Endothelial cell of umbilical vein (primary cell): ENCODE results near the gene GCNT1. TPM values are rescaled to one million over a fixed set of nuclear protein-coding genes. Genes with fewer than 3 reads are reported as not detected.

Experiments
- BruUV-seq: library from RNA; stranded (reverse); fragments of 400-500 nt; replicated peaks from 2 replicates; lab custom pipeline; 2021; lab: Mats Ljungman, UMichigan
- CTCF ChIA-PET: fragments of 300-600, 350-600 bp; sonication (Branson Sonifier 250); formaldehyde crosslinking; loops from one replicate; lab custom pipeline; 2021; ENCODE audit warnings: antibody characterized with exemption, inconsistent platforms; lab: Charles Lee
- POLR2A ChIA-PET: fragments of 300-600, 350-600 bp; sonication (Branson Sonifier 250); formaldehyde crosslinking; loops from one replicate; lab custom pipeline; 2021; ENCODE audit warnings: antibody characterized with exemption, inconsistent platforms; lab: Charles Lee
- DNase-seq: peaks from one replicate; pipeline ENCODE4 v3.0.0-alpha.2; 2011; ENCODE audit warnings: low read depth, low spot score
- FAIRE-seq: peaks from 2 replicates; lab custom pipeline; 2011; peaks lifted over from hg19 to GRCh38; lab: Jason Lieb, UNC
- H2AFZ ChIP-seq: 2 replicates; pipeline ENCODE4 v1.6.0; 2012; ENCODE audit warnings: low read depth, low read length, control low read depth, inconsistent platforms
- H3K27ac ChIP-seq: 2 replicates; pipeline ENCODE4 v1.5.1; 2011; ENCODE audit warnings: low read depth, mild to moderate bottlenecking, control low read depth, low read length, moderate library complexity; ENCODE audit not compliant: insufficient read depth
- H3K27me3 ChIP-seq, 2 experiments: 2 replicates each; pipeline versions ENCODE4 v1.6.0 to v1.6.1; 2011; ENCODE audit warnings: low read length in 2 of 2, mixed read lengths in 1 of 2; ENCODE audit not compliant: control insufficient read depth in 2 of 2, insufficient read depth in 2 of 2
- H3K36me3 ChIP-seq, 2 experiments: 2 replicates in 1 of 2; 3 replicates in 1 of 2; pipeline ENCODE4 v1.5.1; 2011; ENCODE audit warnings: low read length in 2 of 2, mild to moderate bottlenecking in 1 of 2, moderate library complexity in 1 of 2; ENCODE audit not compliant: control insufficient read depth in 2 of 2, insufficient read depth in 2 of 2; ENCODE audit errors: extremely low read depth in 1 of 2
- H3K4me1 ChIP-seq: 3 replicates; pipeline ENCODE4 v1.5.1; 2011; ENCODE audit warnings: mild to moderate bottlenecking, low read length; ENCODE audit not compliant: control insufficient read depth, insufficient read depth; ENCODE audit errors: extremely low read depth
- H3K4me2 ChIP-seq: 2 replicates; pipeline ENCODE4 v1.6.1; 2011; ENCODE audit warnings: low read length, control low read depth, mixed read lengths; ENCODE audit not compliant: insufficient read depth
- H3K4me3 ChIP-seq, 3 experiments: fragments of 200-600 bp in 1 of 3; sonication (generic), shearing (Covaris generic) in 1 of 3; replicated peaks in 1 of 3; 2 replicates each; pipeline ENCODE4 v1.5.1; 2011 to 2016; ENCODE audit warnings: control low read depth in 3 of 3, low read length in 3 of 3, mild to moderate bottlenecking in 2 of 3, inconsistent platforms in 1 of 3, low read depth in 1 of 3, moderate library complexity in 1 of 3; ENCODE audit not compliant: insufficient read depth in 1 of 3
- H3K79me2 ChIP-seq: 2 replicates; pipeline ENCODE4 v1.6.0; 2012; ENCODE audit warnings: low read length, inconsistent platforms; ENCODE audit not compliant: control insufficient read depth, insufficient read depth
- H3K9ac ChIP-seq: replicated peaks from 2 replicates; pipeline ENCODE3; 2011; ENCODE audit warnings: low read length, control low read depth; ENCODE audit not compliant: insufficient read depth; ENCODE audit errors: extremely low read depth
- H3K9me1 ChIP-seq: replicated peaks from 3 replicates; pipeline ENCODE4 v1.6.0; 2011; ENCODE audit warnings: mild to moderate bottlenecking, low read length; ENCODE audit not compliant: control insufficient read depth, insufficient read depth; ENCODE audit errors: extremely low read depth
- H3K9me3 ChIP-seq: replicated peaks from 2 replicates; pipeline ENCODE4 v1.5.1; 2012; ENCODE audit warnings: low read length, inconsistent platforms; ENCODE audit not compliant: control insufficient read depth, insufficient read depth
- H4K20me1 ChIP-seq: replicated peaks from 2 replicates; pipeline ENCODE3; 2011; ENCODE audit warnings: mild to moderate bottlenecking, low read length; ENCODE audit not compliant: control insufficient read depth, insufficient read depth; ENCODE audit errors: extremely low read depth
- EZH2 ChIP-seq: IDR thresholded peaks from 2 replicates; pipeline ENCODE4 v1.6.1; 2012; ENCODE audit warnings: borderline replicate concordance, low read depth, mild to moderate bottlenecking, moderate library complexity, low read length, inconsistent platforms; ENCODE audit not compliant: severe bottlenecking
- FOS ChIP-seq: IDR thresholded peaks from 2 replicates; pipeline ENCODE4 v1.6.1; 2011; ENCODE audit warnings: mild to moderate bottlenecking, low read length, moderate library complexity, borderline replicate concordance; ENCODE audit not compliant: insufficient read depth
- GATA2 ChIP-seq: IDR thresholded peaks from 2 replicates; pipeline ENCODE4 v1.7.0; 2011; ENCODE audit warnings: low read depth, mild to moderate bottlenecking, moderate library complexity, mixed read lengths, low read length; ENCODE audit not compliant: insufficient read length, insufficient read depth
- JUN ChIP-seq: IDR thresholded peaks from 2 replicates; pipeline ENCODE4 v1.6.1; 2011; ENCODE audit warnings: borderline replicate concordance, low read depth; ENCODE audit not compliant: insufficient read length, insufficient read depth
- MYC ChIP-seq: IDR thresholded peaks from one replicate; pipeline ENCODE4 v1.6.1; 2011; ENCODE audit warnings: mild to moderate bottlenecking, low read depth, low read length
- POLR2A ChIP-seq: IDR thresholded peaks from 2 replicates; pipeline ENCODE4 v1.6.1; 2012; ENCODE audit warnings: low read depth, mild to moderate bottlenecking, control low read depth, low read length
- POLR2AphosphoS5 ChIP-seq: IDR thresholded peaks from 2 replicates; pipeline ENCODE4 v1.6.1; 2012; ENCODE audit warnings: low read depth, mild to moderate bottlenecking, control low read depth, low read length, moderate library complexity; ENCODE audit not compliant: insufficient read depth
- dilution Hi-C: fragments of 300-500 bp; cut with MboI; formaldehyde crosslinking; loops from one replicate; pipeline ENCODE4 v1.15.0; 2019; ENCODE audit warnings: low sequenced_read_pairs; ENCODE audit not compliant: extremely low pct_ligation_motif_present
- intact Hi-C: fragments of 100-400 bp; cut with micrococcal nuclease; formaldehyde crosslinking; loops from one replicate; pipeline ENCODE4 v1.10.0; 2022
- polyA plus RNA-seq, 4 experiments: library from polyadenylated mRNA; depleted of rRNA in 3 of 4; stranded (reverse) in 3 of 4; unstranded in 1 of 4; fragments of >200 nt; gene quantifications; 2 replicates each; pipeline versions ENCODE4 v1.2.1 to v1.2.3, GENCODE V29; 2011 to 2012; ENCODE audit warnings: missing spikeins in 1 of 4
- total RNA-seq: library from RNA; stranded (reverse); gene quantifications from 2 replicates; pipeline ENCODE4 v1.2.3, GENCODE V29; 2021
- TF ChIP-seq, protein P1 (sequence below), 2 donors: IDR thresholded peaks; 1 replicate in 1 of 2; 2 replicates in 1 of 2; pipeline ENCODE4 v1.5.1; 2011; ENCODE audit warnings: low read length in 2 of 2, mild to moderate bottlenecking in 2 of 2, moderate library complexity in 2 of 2, control low read depth in 1 of 2, inconsistent platforms in 1 of 2, low read depth in 1 of 2; ENCODE audit not compliant: insufficient read depth in 1 of 2; ENCODE audit errors: extremely low read depth in 1 of 2
- TF ChIP-seq, protein P2 (sequence below): IDR thresholded peaks from 2 replicates; pipeline ENCODE4 v1.6.1; 2011; ENCODE audit not compliant: insufficient read depth, insufficient read length

GCNT1 gene
- total and polyA plus RNA-seq, 2 donors (not counting 3 experiments of a cell fraction or from before 2014, with no cell fraction given), result 18.1 to 30.9 TPM

DNA sequence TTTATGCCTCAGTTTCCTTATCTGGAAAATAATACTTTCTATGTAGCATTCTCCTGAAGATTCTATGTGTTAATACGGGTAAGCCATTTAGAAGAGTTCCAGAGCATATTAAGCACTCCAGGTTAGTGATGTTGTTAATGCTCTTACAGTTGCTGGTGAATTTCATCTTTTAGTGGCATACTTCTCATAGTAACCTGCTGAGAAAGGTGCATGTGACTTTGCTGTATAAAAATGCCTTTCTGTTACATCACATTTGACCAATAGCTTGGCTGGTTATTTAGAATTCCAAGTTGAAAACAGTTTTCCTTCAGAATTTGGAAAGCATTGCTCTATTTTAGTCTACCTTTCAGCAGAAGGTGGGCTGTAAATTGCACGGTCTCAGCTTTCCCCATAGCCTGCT is 27.2 kb downstream of the GCNT1 start:
- dilution Hi-C loops, result no loop called here
- CTCF ChIA-PET, result interaction anchor here (1.5 kb wide), 1 partner anchor 47 kb away, joined by 3 read pairs; no protein-coding TSS in a partner anchor

More for the DNA sequence above, 27.2 kb downstream of the GCNT1 start:
- Histone ChIP-seq H3K4me2 (no peak overlapping the region), H3K9me1 (no peaks in the 10 kb centered on the region), H3K4me3 (no peak overlapping the region), H3K27ac (no peak overlapping the region), H3K9ac (no peak overlapping the region), H3K9me3 (no peaks in the 10 kb centered on the region), H3K27me3 (no peaks in the 10 kb centered on the region), H2AFZ (no peak overlapping the region), H3K79me2 (no peaks in the 10 kb centered on the region), H3K36me3 (peaks cover 0 to 5% of the 10 kb centered on the region in 2 experiments), H4K20me1 (no peaks in the 10 kb centered on the region), H3K4me1 (peaks cover 10% of the 10 kb centered on the region)
- FAIRE-seq (no peak), DNase-seq (no peak)
- POLR2A ChIA-PET, result no interaction called here
- TF ChIP-seq, protein P1, sequence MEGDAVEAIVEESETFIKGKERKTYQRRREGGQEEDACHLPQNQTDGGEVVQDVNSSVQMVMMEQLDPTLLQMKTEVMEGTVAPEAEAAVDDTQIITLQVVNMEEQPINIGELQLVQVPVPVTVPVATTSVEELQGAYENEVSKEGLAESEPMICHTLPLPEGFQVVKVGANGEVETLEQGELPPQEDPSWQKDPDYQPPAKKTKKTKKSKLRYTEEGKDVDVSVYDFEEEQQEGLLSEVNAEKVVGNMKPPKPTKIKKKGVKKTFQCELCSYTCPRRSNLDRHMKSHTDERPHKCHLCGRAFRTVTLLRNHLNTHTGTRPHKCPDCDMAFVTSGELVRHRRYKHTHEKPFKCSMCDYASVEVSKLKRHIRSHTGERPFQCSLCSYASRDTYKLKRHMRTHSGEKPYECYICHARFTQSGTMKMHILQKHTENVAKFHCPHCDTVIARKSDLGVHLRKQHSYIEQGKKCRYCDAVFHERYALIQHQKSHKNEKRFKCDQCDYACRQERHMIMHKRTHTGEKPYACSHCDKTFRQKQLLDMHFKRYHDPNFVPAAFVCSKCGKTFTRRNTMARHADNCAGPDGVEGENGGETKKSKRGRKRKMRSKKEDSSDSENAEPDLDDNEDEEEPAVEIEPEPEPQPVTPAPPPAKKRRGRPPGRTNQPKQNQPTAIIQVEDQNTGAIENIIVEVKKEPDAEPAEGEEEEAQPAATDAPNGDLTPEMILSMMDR (IDR thresholded peaks at IDR 0.05; ENCODE audit: extremely low read depth in 1 of 2, insufficient read depth in 1 of 2, low read depth in 1 of 2, low read length in 2 of 2), result no peak
- TF ChIP-seq FOS (no peak), MYC (no peak), GATA2 (no peak), EZH2 (no peak), POLR2A (no peak), POLR2AphosphoS5 (no peak), JUN (no peak)
- TF ChIP-seq, protein P2, sequence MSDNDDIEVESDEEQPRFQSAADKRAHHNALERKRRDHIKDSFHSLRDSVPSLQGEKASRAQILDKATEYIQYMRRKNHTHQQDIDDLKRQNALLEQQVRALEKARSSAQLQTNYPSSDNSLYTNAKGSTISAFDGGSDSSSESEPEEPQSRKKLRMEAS, result no peak
- intact Hi-C loops, result no loop called here
- BruUV-seq, result no TSS peak
